SKM-1 (cell line): Measurements from ENCODE around the gene MCF2L2.

ENCODE experiments used
- DNase-seq: peaks from one replicate; lab custom pipeline; 2025; ENCODE audit not compliant: unreplicated experiment; lab: John Stamatoyannopoulos, UW

The MCF2L2 gene

GRCh38 chr3:183328823-183329222 lies 99.6 kb downstream of the MCF2L2 start:
- DNase-seq, result no peak

- no peak for DNase-seq
Observed at GRCh38 chr3:183328164-183328563, 100.3 kb downstream of the MCF2L2 start.

GRCh38 chr3:183327343-183327742 lies 101.1 kb downstream of the MCF2L2 start:
- DNase-seq, result no peak

GRCh38 chr3:183324083-183324482 lies 104.3 kb downstream of the MCF2L2 start:
- no peak for DNase-seq

GRCh38 chr3:183319371-183319770 lies 109.0 kb downstream of the MCF2L2 start:
- DNase-seq, result no peak

- DNase-seq, result no peak
Observed at GRCh38 chr3:183318877-183319276, 109.5 kb downstream of the MCF2L2 start.

- no peak for DNase-seq
Observed at GRCh38 chr3:183317886-183318865, 110.2 kb downstream of the MCF2L2 start.

- DNase-seq, result no peak
Observed at GRCh38 chr3:183317271-183317670, 111.1 kb downstream of the MCF2L2 start.

- no peak for DNase-seq
Observed at GRCh38 chr3:183315739-183316138, 112.7 kb downstream of the MCF2L2 start.

GRCh38 chr3:183313764-183314163 lies 114.7 kb downstream of the MCF2L2 start:
- no peak for DNase-seq

GRCh38 chr3:183313351-183313750 lies 115.1 kb downstream of the MCF2L2 start:
- DNase-seq, result peak; percentile 47

- DNase-seq, result no peak
Observed at GRCh38 chr3:183312433-183312832, 116.0 kb downstream of the MCF2L2 start.

- no peak for DNase-seq
Observed at GRCh38 chr3:183310936-183311335, 117.5 kb downstream of the MCF2L2 start.

- DNase-seq, result no peak
Observed at GRCh38 chr3:183309276-183309675, 119.1 kb downstream of the MCF2L2 start.

GRCh38 chr3:183308751-183309150 lies 119.7 kb downstream of the MCF2L2 start:
- peak; percentile 32 for DNase-seq

- no peak for DNase-seq
Observed at GRCh38 chr3:183307749-183308148, 120.7 kb downstream of the MCF2L2 start.

- peak; percentile 98 for DNase-seq
Observed at GRCh38 chr3:183306798-183307671, 121.4 kb downstream of the MCF2L2 start.

GRCh38 chr3:183303690-183304089 lies 124.7 kb downstream of the MCF2L2 start:
- peak; percentile 24 for DNase-seq

- no peak for DNase-seq
Observed at GRCh38 chr3:183301937-183302580, 126.4 kb downstream of the MCF2L2 start.

- DNase-seq, result no peak
Observed at GRCh38 chr3:183300996-183301562, 127.3 kb downstream of the MCF2L2 start.

GRCh38 chr3:183299976-183300375 lies 128.4 kb downstream of the MCF2L2 start:
- DNase-seq, result no peak
